Right lobe of liver (tissue), 6 donors: Measurements from ENCODE around the gene PVR. TPM values are rescaled to one million over a fixed set of nuclear protein-coding genes. Genes with fewer than 3 reads are reported as not detected.
A peak's percentile ranks its signal among the peaks of the same experiment; 100 is the strongest.
"Not testable (repeated sequence)": the region's sequence is repeated elsewhere in the genome, so short reads cannot be mapped to it uniquely, and the experiment has no call there.

Source experiments
- ATAC-seq, 4 donors: fragments of 200-7000 bp; cut with Tn5 transposase; one replicate each; pipeline ENCODE4 v1.9.1; 2020; ENCODE audit warnings: mild to moderate bottlenecking in 4 of 4, moderate library complexity in 4 of 4
- DNase-seq, 3 donors: peaks; one replicate each; pipeline ENCODE4 v3.0.0-alpha.2; 2020
- H3K27ac ChIP-seq, 3 donors: fragments of 200-600 bp; one replicate each; pipeline ENCODE4 v1.8.0; 2022
- H3K27me3 ChIP-seq, 2 donors: fragments of 200-600 bp; one replicate each; pipeline ENCODE4 v1.8.0; 2022
- H3K36me3 ChIP-seq, 4 donors: fragments of 200-600 bp; sonication (generic) in 1 of 4; one replicate each; pipeline versions ENCODE4 v1.5.1 to v1.8.0; 2017 to 2022; ENCODE audit warnings: control low read depth in 1 of 4
- H3K4me1 ChIP-seq, 4 donors: fragments of 200-600 bp; sonication (generic) in 1 of 4; one replicate each; pipeline versions ENCODE4 v1.5.1 to v1.8.0; 2017 to 2022; ENCODE audit warnings: control low read depth in 1 of 4
- H3K4me3 ChIP-seq, 3 donors: fragments of 200-600 bp; one replicate each; pipeline ENCODE4 v1.8.0; 2022
- H3K9me3 ChIP-seq, 4 donors: fragments of 200-600 bp; sonication (generic) in 1 of 4; one replicate each; pipeline versions ENCODE4 v1.5.1 to v1.8.0; 2017 to 2022; ENCODE audit warnings: control low read depth in 1 of 4
- CTCF ChIP-seq, 4 donors: fragments of 200-600 bp in 3 of 4; fragments of 450-650 bp in 1 of 4; IDR thresholded peaks; one replicate each; pipeline versions ENCODE4 v1.5.1 to v1.8.0; 2016 to 2022; ENCODE audit warnings: antibody characterized with exemption in 4 of 4, mild to moderate bottlenecking in 2 of 4
- POLR2A ChIP-seq: fragments of 450-650 bp; IDR thresholded peaks from one replicate; pipeline ENCODE4 v1.6.1; 2017; ENCODE audit warnings: antibody characterized with exemption, mild to moderate bottlenecking
- WGBS: methylation state at CpG from one replicate; pipeline ENCODE4 v1.1.6; 2018; ENCODE audit warnings: low coverage, low lambda C conversion rate; ENCODE audit not compliant: insufficient coverage; ENCODE audit errors: missing lambda C conversion rate; 5-methylcytosine and 5-hydroxymethylcytosine counted together
- intact Hi-C, 2 donors: fragments of 100-400 bp; cut with DNase I; formaldehyde crosslinking; loops; one replicate each; pipeline versions ENCODE4 v1.11.2 to v1.14.1; 2022
- total RNA-seq, 6 experiments: library from RNA; depleted of rRNA in 2 of 6; stranded (reverse); fragments of >200 nt in 2 of 6; fragmentation: NEBNext Ultra II Directional in 3 of 6; extraction: Animal tissue kit (Norgen Biotek cat#: 25700) in 3 of 6; gene quantifications; one replicate each; pipeline versions ENCODE4 v1.1.0 to v1.2.4, GENCODE V29; 2016 to 2023
- donor health status: DM: no; HTN: yes; CAD: no.
- donor health status: DM: no; HTN: no; CAD: no.
- donor health status: DM: no; HTN: no; CAD: no.
- donor health status: DM: no; HTN: yes; CAD: no.
- donor health status: DM: no; HTN: yes; CAD: no.

The PVR gene
- total RNA-seq, 6 experiments from 2014 or later, result 26.6 to 66.6 (median 55.5) TPM

GRCh38 chr19:44682807-44683206 lies 39.1 kb downstream of the PVR start:
- intact Hi-C loops, result loop anchor here in 1 of 2 donors (10.0 kb wide), 1 partner anchor 72 kb away; no protein-coding TSS in a partner anchor
- DNase-seq, result no peak
- H3K27ac ChIP-seq, result no peak overlapping the region
- no peaks in the 10 kb centered on the region for H3K9me3 ChIP-seq
- no peak overlapping the region for H3K4me3 ChIP-seq
- no peaks in the 10 kb centered on the region for H3K36me3 ChIP-seq
- WGBS, result 89% methylated on average over 1 of the region's 2 CpGs
- H3K4me1 ChIP-seq, result peaks cover 0 to 2% (median 0%) of the 10 kb centered on the region in 4 donors
- TF ChIP-seq POLR2A (no peak), CTCF (IDR thresholded peaks at IDR 0.05) (no peak)
- no peaks in the 10 kb centered on the region for H3K27me3 ChIP-seq
- ATAC-seq, result no peak

- no peak overlapping the region for H3K4me3 ChIP-seq
- intact Hi-C loops, result loop anchor here in 1 of 2 donors (10.0 kb wide), 1 partner anchor 71 kb away; no protein-coding TSS in a partner anchor
These were observed 39.9 kb downstream of the PVR start for GRCh38 chr19:44683434-44684210.

GRCh38 chr19:44684396-44684795 lies 40.7 kb downstream of the PVR start:
- not testable (repeated sequence) for H3K4me1 ChIP-seq, H3K4me3 ChIP-seq, H3K27ac ChIP-seq, ATAC-seq, H3K36me3 ChIP-seq, H3K27me3 ChIP-seq, H3K9me3 ChIP-seq, DNase-seq
- intact Hi-C loops, result loop anchor here in 1 of 2 donors (10.0 kb wide), 1 partner anchor 70 kb away; no protein-coding TSS in a partner anchor
- 83% methylated on average over 3 of the region's 3 CpGs for WGBS

More at GRCh38 chr19:44683434-44684210, 39.9 kb downstream of the PVR start:
- Histone ChIP-seq H3K4me1 (peaks cover 0 to 3% (median 0%) of the 10 kb centered on the region in 4 donors), H3K27me3 (no peaks in the 10 kb centered on the region), H3K9me3 (no peaks in the 10 kb centered on the region), H3K27ac (no peak overlapping the region), H3K36me3 (no peaks in the 10 kb centered on the region)
- ATAC-seq (peak in 1 of 4 donors; percentile 4), DNase-seq (no peak)
- 78% methylated on average over 3 of the region's 9 CpGs for WGBS
- TF ChIP-seq CTCF (IDR thresholded peaks at IDR 0.05) (no peak), POLR2A (no peak)

GRCh38 chr19:44684892-44685863 lies 41.5 kb downstream of the PVR start:
- no peak for TF ChIP-seq CTCF (IDR thresholded peaks at IDR 0.05)
- TF ChIP-seq POLR2A, result no peak
- ATAC-seq, result peak; percentile 18 to 54 (median 38)
- DNase-seq, result peak in 1 of 3 donors; percentile 64

More at GRCh38 chr19:44684892-44685863, 41.5 kb downstream of the PVR start:
- 37% methylated on average over 14 of the region's 25 CpGs for WGBS
- intact Hi-C loops, result loop anchor here in 1 of 2 donors (10.0 kb wide), 1 partner anchor 70 kb away; no protein-coding TSS in a partner anchor
- H3K27me3 ChIP-seq, result no peaks in the 10 kb centered on the region
- H3K4me3 ChIP-seq, result no peak overlapping the region
- no peaks in the 10 kb centered on the region for H3K36me3 ChIP-seq
- no peaks in the 10 kb centered on the region for H3K9me3 ChIP-seq
- no peak overlapping the region for H3K27ac ChIP-seq
- H3K4me1 ChIP-seq, result peaks cover 0 to 15% (median 0%) of the 10 kb centered on the region in 4 donors
